ENCODE results near the gene FDX2.

FDX2 gene

GRCh38 chr19:10299545-10300458 is 16.0 kb downstream of the FDX2 start:
- no peak for DNase-seq (ENCODE audit: low read depth)

- no peak for DNase-seq (ENCODE audit: low read depth)
Measured at GRCh38 chr19:10295847-10296591, 19.8 kb downstream of the FDX2 start.

GRCh38 chr19:10295305-10295846 is 20.4 kb downstream of the FDX2 start:
- DNase-seq (ENCODE audit: low read depth): no peak

GRCh38 chr19:10294368-10294697 is 21.5 kb downstream of the FDX2 start:
- DNase-seq (ENCODE audit: low read depth): no peak

- no peak for DNase-seq (ENCODE audit: low read depth)
Measured at GRCh38 chr19:10293637-10294367, 22.0 kb downstream of the FDX2 start.

GRCh38 chr19:10292789-10293636 is 22.8 kb downstream of the FDX2 start:
- no peak for DNase-seq (ENCODE audit: low read depth)

- DNase-seq (ENCODE audit: low read depth): no peak
Measured at GRCh38 chr19:10292206-10292788, 23.5 kb downstream of the FDX2 start.

GRCh38 chr19:10291554-10292205 is 24.1 kb downstream of the FDX2 start:
- no peak for DNase-seq (ENCODE audit: low read depth)

GRCh38 chr19:10290876-10291553 is 24.8 kb downstream of the FDX2 start:
- no peak for DNase-seq (ENCODE audit: low read depth)

- no peak for DNase-seq (ENCODE audit: low read depth)
Measured at GRCh38 chr19:10290357-10290875, 25.4 kb downstream of the FDX2 start.

- DNase-seq (ENCODE audit: low read depth): no peak
Measured at GRCh38 chr19:10289836-10290356, 25.9 kb downstream of the FDX2 start, which contains the start of gene ICAM5. TSS of gene ICAM5 (plus strand) at chr19:10289952. CDS start at chr19:10290044, 92 bp downstream.

GRCh38 chr19:10289167-10289835 is 26.5 kb downstream of the FDX2 start:
- DNase-seq (ENCODE audit: low read depth): no peak

- no peak for DNase-seq (ENCODE audit: low read depth)
Measured at GRCh38 chr19:10288662-10289166, 27.1 kb downstream of the FDX2 start.

GRCh38 chr19:10286803-10287737 is 28.7 kb downstream of the FDX2 start, which contains the start of gene ICAM4:
TSS of gene ICAM4 (plus strand) at chr19:10286955. CDS start at chr19:10287013, 58 bp downstream.
- DNase-seq (ENCODE audit: low read depth): no peak

GRCh38 chr19:10285393-10285792 is 30.4 kb downstream of the FDX2 start:
- DNase-seq (ENCODE audit: low read depth): no peak

- no peak for DNase-seq (ENCODE audit: low read depth)
Measured at GRCh38 chr19:10284960-10285278, 30.9 kb downstream of the FDX2 start.

Measured in GM04503 (cell line).